ENCODE data around the gene MTR. TPM values are rescaled to one million over a fixed set of nuclear protein-coding genes. Genes with fewer than 3 reads are reported as not detected.
"Not testable (repeated sequence)": the region's sequence is repeated elsewhere in the genome, so short reads cannot be mapped to it uniquely, and the experiment has no call there.

The MTR gene
- total RNA-seq, 1 donor from 2014 or later = 48.9 TPM

DNA sequence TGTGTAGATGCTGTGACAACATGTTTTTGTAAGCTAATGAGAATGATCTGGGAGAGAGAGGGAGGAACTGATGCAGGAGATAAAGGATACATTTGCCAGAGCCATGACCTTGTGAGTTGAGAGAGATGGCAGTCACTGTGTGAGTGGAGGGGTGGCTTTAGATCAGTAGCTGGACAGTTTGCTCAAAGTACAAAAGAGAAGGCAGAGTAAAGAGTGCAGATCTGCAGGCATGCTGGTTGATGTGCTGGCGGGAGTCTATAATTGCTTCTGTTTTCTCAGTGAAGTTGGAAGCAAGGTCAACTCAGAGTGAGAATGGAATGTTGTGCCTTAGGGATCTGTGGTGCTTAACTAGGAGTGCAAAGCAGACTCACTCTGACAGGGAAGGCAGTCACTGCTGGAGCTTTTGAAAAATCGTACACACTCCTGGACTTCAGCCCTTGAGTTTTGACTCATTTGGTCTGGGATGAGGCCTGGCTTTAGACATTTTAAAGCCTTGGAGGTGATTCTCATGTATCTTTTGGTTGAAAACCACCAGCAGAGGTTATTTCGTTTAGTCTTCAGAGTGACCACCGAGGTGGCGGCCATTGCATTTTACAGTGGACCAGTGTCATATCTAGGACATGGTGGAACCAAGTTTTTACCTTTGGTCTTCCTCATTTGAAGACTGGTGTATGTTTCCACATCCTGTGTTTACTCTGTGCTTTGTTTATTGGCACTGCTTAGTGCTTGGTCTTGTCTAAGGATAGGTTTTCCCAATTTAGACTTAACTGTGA is 49.6 kb downstream of the MTR start:
- Mint-ChIP-seq H3K36me3 (ENCODE audit: low read depth) (peaks cover 33% of the 10 kb centered on the region), H3K4me3 (no peak overlapping the region), H3K9me3 (no peaks in the 10 kb centered on the region), H3K27me3 (ENCODE audit: insufficient read depth) (no peaks in the 10 kb centered on the region), H3K27ac (no peak overlapping the region), H3K4me1 (ENCODE audit: low read depth) (peaks cover 10% of the 10 kb centered on the region)
- DNase-seq (ENCODE audit: low spot score) = no peak
- intact Hi-C loops (cut with micrococcal nuclease) = no loop called here

DNA sequence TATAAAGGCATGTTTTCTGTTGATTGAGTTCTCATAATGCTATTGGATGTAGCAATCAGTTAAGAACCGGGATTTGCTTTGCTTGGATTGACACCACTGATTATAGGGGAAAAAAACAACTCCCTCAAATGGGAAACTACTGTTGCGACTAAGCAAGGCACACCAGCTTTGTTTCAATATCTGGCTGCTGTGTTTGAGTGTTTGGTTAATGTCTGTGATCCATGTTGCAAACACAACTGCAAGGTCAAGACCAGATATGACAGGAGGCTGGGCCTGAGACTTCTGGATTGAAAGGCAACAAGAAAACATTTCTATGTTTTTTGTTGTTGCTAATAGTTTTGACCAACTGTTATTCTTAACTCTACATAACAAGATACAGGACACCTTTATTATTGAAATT is 50.7 kb downstream of the MTR start:
- Mint-ChIP-seq H3K27ac (no peak overlapping the region), H3K27me3 (ENCODE audit: insufficient read depth) (no peaks in the 10 kb centered on the region), H3K4me3 (no peak overlapping the region), H3K4me1 (ENCODE audit: low read depth) (peaks cover 10% of the 10 kb centered on the region), H3K9me3 (no peaks in the 10 kb centered on the region), H3K36me3 (ENCODE audit: low read depth) (peaks cover 32% of the 10 kb centered on the region)
- intact Hi-C loops (cut with micrococcal nuclease) = no loop called here
- DNase-seq (ENCODE audit: low spot score) = no peak

DNA sequence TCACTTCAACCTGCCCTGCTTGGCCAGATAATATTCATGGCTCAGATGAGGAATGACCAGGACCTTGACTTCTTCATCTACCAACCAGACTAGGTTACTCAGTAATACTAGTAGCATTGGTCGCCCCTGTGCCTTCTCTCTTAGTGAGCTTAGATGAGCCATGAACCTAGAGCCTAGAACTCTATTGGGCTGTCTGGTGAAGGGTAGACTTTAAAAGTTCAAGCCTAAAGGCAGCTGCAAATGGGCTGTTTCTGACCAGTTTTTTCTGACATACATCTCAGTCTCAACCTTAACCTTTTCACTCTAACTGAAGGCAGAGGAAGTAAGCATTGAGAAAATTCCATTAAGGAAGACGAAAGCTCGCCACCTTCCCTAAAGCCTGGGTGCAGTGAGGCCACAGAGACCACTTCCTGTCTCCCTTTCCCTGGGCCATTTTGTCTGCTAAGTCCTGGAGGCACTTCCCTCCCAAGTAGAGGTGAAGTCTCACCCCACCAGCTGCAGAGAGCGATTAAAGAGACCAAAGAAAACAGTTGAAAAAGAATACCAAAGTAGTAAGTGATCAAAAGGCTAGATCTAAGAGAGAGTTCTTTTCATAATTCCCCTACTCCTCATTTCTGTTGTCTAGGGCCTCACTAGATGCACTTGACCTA is 53.3 kb downstream of the MTR start:
- Mint-ChIP-seq H3K4me1 (ENCODE audit: low read depth) (peaks cover 10% of the 10 kb centered on the region), H3K9me3 (no peaks in the 10 kb centered on the region), H3K27ac (peak overlapping the region; percentile 6), H3K4me3 (no peak overlapping the region), H3K27me3 (ENCODE audit: insufficient read depth) (no peaks in the 10 kb centered on the region), H3K36me3 (ENCODE audit: low read depth) (peaks cover 33% of the 10 kb centered on the region)
- intact Hi-C loops (cut with micrococcal nuclease) = no loop called here
- DNase-seq (ENCODE audit: low spot score) = no peak

DNA sequence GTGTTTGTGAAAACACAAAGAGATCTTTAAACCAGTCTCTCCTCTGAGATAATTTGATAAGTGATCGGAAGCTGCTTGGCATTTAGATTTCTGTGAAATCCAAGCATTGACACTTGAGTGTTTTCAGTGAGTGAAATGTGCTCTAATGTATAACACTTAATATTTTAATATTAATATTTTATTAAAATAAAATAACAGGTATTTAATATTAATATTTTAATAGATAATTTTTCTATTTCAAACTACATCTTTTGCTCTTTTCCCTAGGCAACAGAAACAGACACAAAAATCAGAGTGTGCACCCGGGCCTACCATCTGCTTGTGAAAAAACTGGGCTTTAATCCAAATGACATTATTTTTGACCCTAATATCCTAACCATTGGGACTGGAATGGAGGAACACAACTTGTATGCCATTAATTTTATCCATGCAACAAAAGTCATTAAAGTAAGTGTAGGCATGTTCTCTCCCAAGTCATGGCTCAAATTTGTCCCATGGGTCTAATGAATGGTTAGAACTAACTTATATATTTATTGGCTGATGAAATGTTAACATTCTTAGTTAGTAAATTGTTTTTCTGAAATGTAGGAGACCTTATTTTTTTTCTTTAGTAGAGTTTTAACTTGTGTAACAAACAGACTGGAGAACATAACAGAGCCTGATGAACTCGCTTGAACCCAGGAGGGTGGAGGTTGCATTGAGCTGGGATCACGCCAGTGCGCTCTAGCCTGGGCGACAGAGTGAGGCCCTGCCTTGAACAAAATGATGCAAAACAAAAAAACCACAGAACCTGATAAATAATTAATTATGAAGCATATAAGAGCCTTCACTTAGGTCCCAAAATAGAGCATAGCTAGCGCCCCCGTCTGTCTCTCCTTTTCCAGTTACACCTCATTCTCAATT is 55.2 kb downstream of the MTR start:
- H3K4me1 Mint-ChIP-seq (ENCODE audit: low read depth) = peaks cover 10% of the 10 kb centered on the region
- H3K9me3 Mint-ChIP-seq = no peaks in the 10 kb centered on the region
- DNase-seq (ENCODE audit: low spot score) = no peak
- no peak overlapping the region for H3K4me3 Mint-ChIP-seq
- H3K27ac Mint-ChIP-seq = no peak overlapping the region
- peaks cover 42% of the 10 kb centered on the region for H3K36me3 Mint-ChIP-seq (ENCODE audit: low read depth)
- H3K27me3 Mint-ChIP-seq (ENCODE audit: insufficient read depth) = no peaks in the 10 kb centered on the region
- intact Hi-C loops (cut with micrococcal nuclease) = no loop called here

DNA sequence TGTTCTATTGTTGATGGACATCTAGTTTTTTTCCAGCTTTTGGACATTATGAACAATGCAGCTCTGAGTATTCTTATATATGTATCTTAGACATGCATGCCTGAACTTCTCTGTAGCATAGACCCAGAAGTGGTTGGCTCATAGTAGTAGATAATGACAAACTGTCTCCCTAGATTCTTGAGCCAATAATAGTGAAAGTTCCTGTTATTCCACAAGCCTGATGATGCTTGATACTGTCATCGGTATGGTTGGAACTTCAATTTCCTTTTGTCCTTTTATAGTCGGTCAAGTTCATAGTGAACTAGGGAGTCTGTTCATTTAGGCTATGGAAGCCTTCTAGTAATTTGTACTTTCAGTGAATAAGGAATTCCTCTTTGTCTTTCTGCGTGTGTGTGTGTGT is 56.8 kb downstream of the MTR start:
- Mint-ChIP-seq H3K4me3 (no peak overlapping the region), H3K27me3 (ENCODE audit: insufficient read depth) (no peaks in the 10 kb centered on the region), H3K4me1 (ENCODE audit: low read depth) (peaks cover 10% of the 10 kb centered on the region), H3K27ac (no peak overlapping the region), H3K36me3 (ENCODE audit: low read depth) (peaks cover 49% of the 10 kb centered on the region), H3K9me3 (no peaks in the 10 kb centered on the region)
- intact Hi-C loops (cut with micrococcal nuclease) = no loop called here
- DNase-seq (ENCODE audit: low spot score) = no peak

DNA sequence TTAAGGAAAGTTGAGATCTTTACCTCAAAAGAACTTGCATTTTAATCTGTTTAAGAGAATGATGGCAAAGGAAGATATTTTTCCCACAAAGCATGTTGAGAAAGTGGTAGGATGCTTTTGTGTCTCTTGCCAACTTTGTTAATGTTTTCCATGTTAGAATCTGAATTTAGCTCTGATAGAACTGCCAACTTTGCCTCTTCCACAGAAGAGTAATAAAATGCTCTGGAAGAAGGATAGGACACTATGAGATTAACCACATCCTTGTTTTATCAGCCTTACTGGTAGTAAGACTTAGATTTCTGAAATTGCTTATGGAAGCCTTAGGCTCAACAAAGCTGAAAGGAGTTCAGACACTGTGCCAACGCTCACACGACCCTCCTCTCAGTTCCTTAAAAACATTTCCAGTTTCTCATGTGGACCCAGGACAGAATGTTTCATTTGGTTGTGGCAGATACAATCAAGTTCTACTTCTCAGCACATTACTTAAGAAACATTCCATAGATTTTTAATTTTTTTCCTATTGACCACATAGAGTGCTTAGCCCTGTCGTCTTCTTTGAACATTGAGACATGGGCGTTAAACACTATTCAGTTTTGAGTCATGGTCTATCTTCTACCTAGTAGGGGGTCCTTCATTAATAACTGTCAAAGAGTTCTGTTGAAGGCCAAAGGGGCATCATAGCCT is 59.0 kb downstream of the MTR start:
- Mint-ChIP-seq H3K36me3 (ENCODE audit: low read depth) (peaks cover 59% of the 10 kb centered on the region), H3K4me3 (no peak overlapping the region), H3K4me1 (ENCODE audit: low read depth) (peaks cover 9% of the 10 kb centered on the region), H3K27me3 (ENCODE audit: insufficient read depth) (no peaks in the 10 kb centered on the region), H3K27ac (no peak overlapping the region), H3K9me3 (no peaks in the 10 kb centered on the region)
- intact Hi-C loops (cut with micrococcal nuclease) = no loop called here
- no peak for DNase-seq (ENCODE audit: low spot score)

DNA sequence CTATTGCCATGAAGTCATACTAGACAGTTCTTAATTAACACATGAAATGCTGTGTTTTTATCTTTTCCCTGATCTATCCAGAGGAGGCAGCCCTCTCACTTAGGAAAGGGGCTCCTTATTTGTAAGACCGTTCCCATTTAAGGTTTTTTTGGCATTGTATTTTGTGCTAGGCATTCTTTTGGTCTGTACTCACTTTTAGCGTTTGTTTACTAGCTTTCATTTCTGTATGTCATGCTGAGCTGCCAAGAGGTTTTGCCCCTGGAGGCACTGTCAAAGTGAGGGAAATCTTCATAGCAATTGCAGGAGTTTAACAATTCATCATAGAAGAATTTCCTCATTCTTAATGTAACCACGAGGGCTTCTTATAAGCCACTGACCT is 59.5 kb downstream of the MTR start:
- no peak for DNase-seq (ENCODE audit: low spot score)
- Mint-ChIP-seq H3K36me3 (ENCODE audit: low read depth) (peaks cover 58% of the 10 kb centered on the region), H3K9me3 (no peaks in the 10 kb centered on the region), H3K4me1 (ENCODE audit: low read depth) (peaks cover 14% of the 10 kb centered on the region), H3K4me3 (no peak overlapping the region), H3K27me3 (ENCODE audit: insufficient read depth) (no peaks in the 10 kb centered on the region), H3K27ac (no peak overlapping the region)
- intact Hi-C loops (cut with micrococcal nuclease) = no loop called here

DNA sequence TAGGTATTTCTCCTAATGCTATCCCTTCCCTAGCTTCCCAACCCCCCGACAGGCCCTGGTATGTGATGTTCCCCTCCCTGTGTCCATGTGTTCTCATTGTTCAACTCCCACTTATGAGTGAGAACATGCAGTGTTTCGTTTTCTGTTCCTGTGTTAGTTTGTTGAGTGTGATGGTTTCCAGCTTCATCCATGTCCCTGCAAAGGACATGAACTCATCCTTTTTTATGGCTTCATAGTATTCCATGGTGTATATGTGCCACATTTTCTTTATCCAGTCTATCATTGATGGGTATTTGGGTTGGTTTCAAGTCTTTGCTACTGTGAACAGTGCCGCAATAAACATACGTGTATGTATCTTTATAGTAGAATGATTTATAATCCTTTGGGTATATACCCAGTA is 61.6 kb downstream of the MTR start:
- H3K4me3 Mint-ChIP-seq; DNase-seq (ENCODE audit: low spot score); H3K27me3 Mint-ChIP-seq (ENCODE audit: insufficient read depth); intact Hi-C loops (cut with micrococcal nuclease); H3K27ac Mint-ChIP-seq; H3K9me3 Mint-ChIP-seq: not testable (repeated sequence)
- Mint-ChIP-seq H3K36me3 (ENCODE audit: low read depth) (peaks cover 56% of the 10 kb centered on the region), H3K4me1 (ENCODE audit: low read depth) (peaks cover 25% of the 10 kb centered on the region)

DNA sequence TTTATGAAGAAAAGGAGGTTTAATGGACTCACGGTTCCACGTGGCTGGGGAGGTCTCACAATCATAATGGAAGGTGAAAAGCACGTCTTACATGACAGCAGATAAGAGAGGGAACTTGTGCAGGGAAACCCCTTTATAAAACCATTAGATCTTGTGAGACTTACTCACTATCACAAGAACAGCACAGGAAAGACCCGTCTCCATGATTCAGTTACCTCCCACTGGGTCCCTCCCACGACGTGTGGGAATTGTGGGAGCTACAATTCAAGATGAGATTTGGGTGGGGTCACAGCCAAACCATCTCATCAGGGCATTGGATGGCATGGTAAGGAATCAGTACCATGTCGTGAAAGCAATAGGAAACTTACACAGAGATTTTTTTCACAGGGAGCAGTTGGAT is 63.1 kb downstream of the MTR start:
- intact Hi-C loops (cut with micrococcal nuclease) = no loop called here
- DNase-seq (ENCODE audit: low spot score) = no peak
- Mint-ChIP-seq H3K4me3 (no peak overlapping the region), H3K4me1 (ENCODE audit: low read depth) (peaks cover 30% of the 10 kb centered on the region), H3K36me3 (ENCODE audit: low read depth) (peaks cover 65% of the 10 kb centered on the region), H3K27me3 (ENCODE audit: insufficient read depth) (no peaks in the 10 kb centered on the region), H3K27ac (no peak overlapping the region), H3K9me3 (no peaks in the 10 kb centered on the region)

DNA sequence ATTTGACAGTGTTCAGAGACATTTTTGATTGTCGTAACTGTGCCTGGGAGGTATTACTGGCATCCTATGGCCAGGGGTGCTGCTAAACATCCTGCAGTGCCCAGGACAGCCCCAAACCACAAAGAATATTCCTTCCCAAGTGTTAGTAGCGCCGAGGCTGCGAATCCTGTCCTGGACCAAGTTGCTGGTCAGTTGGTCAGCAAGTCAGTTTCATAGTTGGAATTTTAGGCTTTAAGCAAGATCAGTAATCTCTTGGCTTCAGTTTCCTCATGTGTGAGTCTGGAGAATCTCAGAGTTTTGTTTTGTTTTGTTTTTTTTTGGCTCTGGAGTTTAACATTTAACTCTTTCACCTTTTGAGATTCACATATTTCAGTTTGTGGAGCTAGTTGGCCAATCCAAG is 65.0 kb downstream of the MTR start:
- H3K27me3 Mint-ChIP-seq (ENCODE audit: insufficient read depth) = no peaks in the 10 kb centered on the region
- H3K4me1 Mint-ChIP-seq (ENCODE audit: low read depth) = peaks cover 30% of the 10 kb centered on the region
- DNase-seq (ENCODE audit: low spot score) = no peak
- no peaks in the 10 kb centered on the region for H3K9me3 Mint-ChIP-seq
- no peak overlapping the region for H3K27ac Mint-ChIP-seq
- intact Hi-C loops (cut with micrococcal nuclease) = no loop called here
- peaks cover 59% of the 10 kb centered on the region for H3K36me3 Mint-ChIP-seq (ENCODE audit: low read depth)
- no peak overlapping the region for H3K4me3 Mint-ChIP-seq

DNA sequence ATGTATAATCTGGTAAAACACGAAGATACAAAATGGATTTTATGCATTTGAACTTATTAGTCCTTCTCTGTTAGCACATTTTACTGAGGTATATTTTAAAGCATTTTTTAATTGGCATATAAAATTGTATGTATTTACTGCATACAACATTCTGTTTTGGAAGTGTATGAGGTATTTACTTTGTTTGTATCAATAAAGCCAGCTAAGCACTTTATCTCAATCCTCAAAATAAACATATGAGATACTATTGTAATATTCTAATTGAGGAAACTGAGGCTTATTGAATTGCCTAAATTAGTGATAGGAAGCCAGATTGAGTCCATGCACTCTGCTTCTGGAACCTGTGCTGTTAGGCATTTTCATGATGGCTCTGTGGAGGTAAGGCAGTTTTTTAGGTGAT is 65.6 kb downstream of the MTR start:
- intact Hi-C loops (cut with micrococcal nuclease) = no loop called here
- no peaks in the 10 kb centered on the region for H3K27me3 Mint-ChIP-seq (ENCODE audit: insufficient read depth)
- no peak overlapping the region for H3K4me3 Mint-ChIP-seq
- no peak for DNase-seq (ENCODE audit: low spot score)
- H3K4me1 Mint-ChIP-seq (ENCODE audit: low read depth) = peaks cover 30% of the 10 kb centered on the region
- H3K9me3 Mint-ChIP-seq = no peaks in the 10 kb centered on the region
- peaks cover 63% of the 10 kb centered on the region for H3K36me3 Mint-ChIP-seq (ENCODE audit: low read depth)
- no peak overlapping the region for H3K27ac Mint-ChIP-seq

DNA sequence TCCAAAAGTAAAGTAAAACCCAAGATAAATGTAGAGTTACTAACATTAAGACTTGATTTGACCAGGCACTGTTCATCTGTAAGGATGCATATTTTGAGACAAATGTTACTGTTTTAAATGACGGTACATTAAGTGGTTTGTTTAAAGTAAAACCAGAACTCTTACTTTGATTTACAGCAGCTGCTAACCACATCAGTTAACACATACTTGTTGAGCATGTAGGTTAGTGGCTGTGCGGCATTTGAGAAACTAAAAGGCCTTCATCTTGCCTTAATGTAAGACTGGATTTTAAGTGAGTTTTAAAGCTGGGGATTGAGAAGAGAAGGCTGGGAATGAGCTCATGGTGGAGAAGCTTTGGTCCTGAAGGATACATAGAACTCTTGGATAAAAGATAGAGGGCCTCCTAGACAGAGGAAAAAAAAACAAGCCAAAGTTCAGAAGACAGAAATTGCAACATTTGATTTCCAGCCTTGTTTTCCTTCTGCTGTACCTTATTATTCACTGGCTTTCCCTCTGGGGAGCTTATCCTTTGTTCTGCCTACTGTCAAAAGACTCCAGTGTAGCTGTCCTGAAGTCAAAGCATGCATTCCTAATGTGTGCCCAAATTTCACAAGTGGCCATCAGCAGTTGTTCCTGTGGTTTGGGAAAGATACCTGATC is 66.6 kb downstream of the MTR start:
- intact Hi-C loops (cut with micrococcal nuclease) = no loop called here
- H3K9me3 Mint-ChIP-seq = no peaks in the 10 kb centered on the region
- no peak for DNase-seq (ENCODE audit: low spot score)

More for the DNA sequence above, 66.6 kb downstream of the MTR start:
- no peaks in the 10 kb centered on the region for H3K27me3 Mint-ChIP-seq (ENCODE audit: insufficient read depth)
- H3K36me3 Mint-ChIP-seq (ENCODE audit: low read depth) = peaks cover 60% of the 10 kb centered on the region
- no peak overlapping the region for H3K4me3 Mint-ChIP-seq
- H3K27ac Mint-ChIP-seq = no peak overlapping the region
- H3K4me1 Mint-ChIP-seq (ENCODE audit: low read depth) = peaks cover 30% of the 10 kb centered on the region

All from activated T-helper 1 cell treated with anti-CD3 and anti-CD28 coated beads, Interleukin-12 subunit alpha, Interleukin-12 subunit beta, Interleukin-2, Interleukin-4 antibody, amounts not matched to agents 30 ng/mL and 10 ng/mL and 1 ng/mL, durations not matched to agents 14 hours and 24 hours and 36 hours (primary cell).